HG03280 (cell line): ENCODE results near the gene CNPY4.
"Not testable (repeated sequence)": the region's sequence is repeated elsewhere in the genome, so short reads cannot be mapped to it uniquely, and the experiment has no call there.

Experiments
- ATAC-seq: cut with Tn5 transposase; IDR thresholded peaks from one replicate; pipeline ENCODE4 v1.9.1; 2021; ENCODE audit warnings: mild to moderate bottlenecking, moderate library complexity; ENCODE audit not compliant: unreplicated experiment

The CNPY4 gene

GRCh38 chr7:100118388-100119071 lies 904 bp upstream of the CNPY4 start:
- no peak for ATAC-seq

GRCh38 chr7:100119970-100120732 lies 717 bp downstream of the CNPY4 start:
- ATAC-seq, result peak; percentile 33

- no peak for ATAC-seq
These were observed 1.3 kb downstream of the CNPY4 start for GRCh38 chr7:100120733-100121036.

- ATAC-seq, result no peak
These were observed 2.6 kb downstream of the CNPY4 start for GRCh38 chr7:100122067-100122466.

GRCh38 chr7:100122568-100122967 lies 3.1 kb downstream of the CNPY4 start:
- no peak for ATAC-seq

GRCh38 chr7:100124301-100125230 lies 5.1 kb downstream of the CNPY4 start:
- no peak for ATAC-seq

- ATAC-seq, result no peak
These were observed 7.0 kb downstream of the CNPY4 start for GRCh38 chr7:100126239-100126930.

GRCh38 chr7:100126931-100127865 lies 7.8 kb downstream of the CNPY4 start, which contains the start of gene MBLAC1:
Gene MBLAC1 (plus strand): TSS chr7:100126967. CDS start chr7:100127396, 429 bp downstream.
- peak; percentile 72 for ATAC-seq

GRCh38 chr7:100127866-100128636 lies 8.6 kb downstream of the CNPY4 start:
- ATAC-seq, result no peak

GRCh38 chr7:100128637-100128963 lies 9.2 kb downstream of the CNPY4 start:
- no peak for ATAC-seq

- not testable (repeated sequence) for ATAC-seq
These were observed 10.8 kb downstream of the CNPY4 start for GRCh38 chr7:100130220-100130607.

- ATAC-seq, result no peak
These were observed 11.4 kb downstream of the CNPY4 start for GRCh38 chr7:100130608-100131453.

- ATAC-seq, result no peak
These were observed 12.7 kb downstream of the CNPY4 start for GRCh38 chr7:100132126-100132525.

- peak; percentile 46 for ATAC-seq
These were observed 13.3 kb downstream of the CNPY4 start for GRCh38 chr7:100132697-100133151.

GRCh38 chr7:100137851-100138760 lies 18.7 kb downstream of the CNPY4 start:
- ATAC-seq, result no peak

- ATAC-seq, result no peak
These were observed 22.1 kb downstream of the CNPY4 start for GRCh38 chr7:100141555-100141949.

GRCh38 chr7:100142461-100142860 lies 23.0 kb downstream of the CNPY4 start:
- ATAC-seq, result no peak
